IPS-15b (cell line): ENCODE data around the gene ATP9B.
A peak's percentile ranks its signal among the peaks of the same experiment; 100 is the strongest.

Experiments used
- H3K27me3 ChIP-seq: one replicate; pipeline ENCODE4 v1.6.1; 2013; ENCODE audit warnings: low read length; ENCODE audit not compliant: control insufficient read depth, insufficient read depth
- H3K36me3 ChIP-seq: one replicate; pipeline ENCODE4 v1.6.1; 2013; ENCODE audit warnings: low read length; ENCODE audit not compliant: control insufficient read depth, insufficient read depth
- H3K4me1 ChIP-seq: one replicate; pipeline ENCODE4 v1.6.1; 2013; ENCODE audit warnings: mild to moderate bottlenecking, low read length; ENCODE audit not compliant: control insufficient read depth, insufficient read depth
- H3K4me3 ChIP-seq: one replicate; pipeline ENCODE4 v1.5.1; 2013; ENCODE audit warnings: low read depth, low read length
- H3K9ac ChIP-seq: one replicate; pipeline ENCODE4 v1.6.1; 2013; ENCODE audit warnings: low read depth, mild to moderate bottlenecking, low read length
- H3K9me3 ChIP-seq: one replicate; pipeline ENCODE4 v1.6.1; 2013; ENCODE audit warnings: mild to moderate bottlenecking, low read length; ENCODE audit not compliant: control insufficient read depth, insufficient read depth

Gene ATP9B

DNA sequence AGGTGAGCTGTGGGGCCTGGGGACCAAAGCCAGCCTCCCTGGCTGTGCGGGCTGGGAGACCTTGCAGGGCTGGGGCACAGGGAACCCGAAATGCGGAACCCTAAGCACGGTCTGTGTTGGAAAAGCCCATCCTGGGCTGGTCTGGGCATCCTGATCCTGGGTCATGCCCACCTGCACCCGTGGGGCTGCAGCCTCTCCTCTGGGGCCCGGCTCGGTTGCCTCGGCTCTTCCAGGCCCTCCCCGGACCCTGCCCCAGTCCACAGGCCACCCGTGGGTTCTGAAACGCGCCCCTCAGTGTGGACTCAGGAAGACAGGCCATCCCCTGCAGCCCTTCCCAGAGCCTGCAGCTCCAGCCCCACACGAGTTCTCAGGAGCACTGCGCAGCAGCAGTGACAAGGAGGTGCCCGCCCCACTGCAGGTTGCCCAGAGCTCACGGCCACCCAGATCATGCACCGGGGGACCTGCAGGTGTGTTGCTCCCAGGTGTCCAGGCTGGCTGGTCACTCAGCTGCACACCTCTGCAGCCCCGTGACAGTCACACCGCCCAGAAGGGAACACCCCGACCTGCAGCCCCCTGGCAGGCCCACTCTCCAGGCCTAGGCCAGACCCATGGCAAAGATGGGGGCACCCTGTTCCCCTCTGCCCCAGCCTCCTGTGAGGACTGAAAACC, 314.3 kb downstream of the ATP9B start:
- Histone ChIP-seq H3K4me3 (no peak overlapping the region), H3K27me3 (no peaks in the 10 kb centered on the region), H3K36me3 (no peaks in the 10 kb centered on the region), H3K4me1 (no peaks in the 10 kb centered on the region), H3K9ac (no peak overlapping the region), H3K9me3 (no peaks in the 10 kb centered on the region)

DNA sequence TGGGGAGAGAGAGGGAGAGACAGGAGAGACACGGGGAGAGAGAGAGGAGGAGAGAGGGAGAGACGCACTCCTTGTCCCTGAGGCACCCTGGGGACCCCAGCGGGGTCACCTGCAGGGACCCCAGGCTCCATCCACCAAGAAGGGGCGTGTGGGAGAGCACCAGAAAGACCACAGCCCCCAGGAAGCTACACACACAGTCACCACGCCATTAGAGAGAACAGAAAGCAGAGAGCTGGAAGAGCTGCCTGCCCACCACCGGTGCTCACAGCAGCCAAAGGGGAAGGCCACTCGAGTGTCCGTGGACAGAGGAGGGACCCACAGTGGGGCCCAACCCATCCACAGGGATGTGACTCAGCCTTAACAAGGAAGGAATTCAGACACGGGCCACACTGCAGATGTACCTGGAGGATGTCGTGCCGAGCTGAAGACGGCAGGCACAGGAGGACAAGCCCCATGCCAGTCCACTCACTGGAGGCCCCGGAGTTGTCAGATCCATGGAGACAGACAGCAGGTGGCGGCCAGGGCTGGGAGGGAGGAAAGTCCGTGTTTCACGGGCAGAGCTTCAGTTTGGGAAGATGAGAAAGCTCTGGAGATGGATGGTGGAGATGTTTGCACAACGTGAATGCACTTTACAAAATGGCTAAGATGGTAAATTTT, 315.1 kb downstream of the ATP9B start:
- H3K27me3 ChIP-seq = peaks cover 2% of the 10 kb centered on the region
- H3K36me3 ChIP-seq = no peaks in the 10 kb centered on the region
- no peaks in the 10 kb centered on the region for H3K4me1 ChIP-seq
- no peak overlapping the region for H3K4me3 ChIP-seq
- no peaks in the 10 kb centered on the region for H3K9me3 ChIP-seq
- no peak overlapping the region for H3K9ac ChIP-seq

DNA sequence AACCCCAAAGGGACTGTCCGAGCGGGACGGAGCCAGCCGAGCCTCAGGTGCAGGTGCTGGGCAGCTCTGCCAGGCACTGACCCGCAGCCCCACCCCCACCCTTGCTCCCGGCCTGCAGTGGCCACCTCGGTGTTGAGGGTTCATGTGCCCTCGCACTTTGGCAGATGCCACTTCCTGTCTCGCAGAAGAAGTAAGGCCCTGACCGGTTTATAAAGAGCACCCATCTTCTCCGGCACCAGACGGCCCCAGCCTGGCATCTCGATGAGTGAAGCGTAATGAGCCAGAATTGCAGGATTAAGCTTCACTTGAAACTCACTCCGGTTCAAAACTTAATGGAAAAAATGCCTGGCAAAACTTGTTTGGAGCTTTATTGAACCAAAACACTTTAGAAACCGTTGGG, 315.6 kb downstream of the ATP9B start:
- no peaks in the 10 kb centered on the region for H3K9me3 ChIP-seq
- no peaks in the 10 kb centered on the region for H3K4me1 ChIP-seq
- peaks cover 2% of the 10 kb centered on the region for H3K27me3 ChIP-seq
- H3K36me3 ChIP-seq = no peaks in the 10 kb centered on the region
- H3K4me3 ChIP-seq = no peak overlapping the region
- H3K9ac ChIP-seq = no peak overlapping the region

DNA sequence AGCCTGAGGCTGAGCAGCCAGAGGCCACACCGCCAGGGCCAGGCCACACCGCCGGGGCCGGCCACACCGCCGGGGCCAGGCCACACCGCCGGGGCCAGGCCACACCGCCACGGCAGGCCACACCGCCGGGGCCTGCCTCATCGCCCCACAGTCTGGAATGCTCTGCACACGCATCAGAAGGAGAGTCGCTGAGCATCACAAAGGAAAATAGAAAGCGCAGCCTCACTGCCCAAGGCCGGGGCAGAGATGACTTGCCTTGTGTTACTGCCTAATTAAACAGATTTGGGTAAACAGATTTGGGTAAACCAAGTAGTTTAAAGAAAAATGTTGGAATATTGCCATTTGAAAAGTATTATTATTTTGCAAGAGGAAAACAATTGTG, 316.1 kb downstream of the ATP9B start:
- H3K36me3 ChIP-seq = no peaks in the 10 kb centered on the region
- H3K9me3 ChIP-seq = no peaks in the 10 kb centered on the region
- no peak overlapping the region for H3K4me3 ChIP-seq
- H3K4me1 ChIP-seq = no peaks in the 10 kb centered on the region
- no peak overlapping the region for H3K9ac ChIP-seq
- peaks cover 2% of the 10 kb centered on the region for H3K27me3 ChIP-seq

DNA sequence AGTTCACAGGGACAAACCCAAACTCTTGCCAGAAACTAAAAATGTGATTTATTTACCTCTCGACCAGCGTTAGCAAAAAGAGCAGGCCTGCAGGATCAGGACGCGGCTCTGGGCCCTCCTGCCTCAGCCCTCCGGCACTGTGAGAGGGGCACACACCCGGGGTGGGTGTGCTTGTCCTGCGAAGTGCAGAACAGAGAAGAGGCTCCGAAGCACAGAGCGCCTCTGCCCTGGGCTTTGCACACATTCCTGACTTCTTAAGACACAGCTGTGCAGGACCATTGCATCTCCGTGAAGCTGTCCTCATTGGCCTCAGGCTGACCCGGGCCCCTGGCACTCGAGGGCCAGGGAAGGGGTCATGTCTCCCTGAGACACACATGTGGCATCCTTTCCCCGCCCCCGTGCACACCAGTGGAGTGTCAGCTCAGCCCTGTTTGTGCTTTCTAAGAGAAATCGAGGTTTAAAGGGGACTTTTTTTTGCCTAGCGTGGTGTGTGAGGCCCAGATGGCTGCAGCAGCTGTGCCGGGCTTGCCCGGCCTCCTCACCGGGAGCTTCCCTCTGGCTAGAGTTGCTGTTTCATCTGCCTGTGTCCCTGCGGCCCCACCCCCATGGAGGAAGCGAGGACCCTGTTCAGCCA, 316.6 kb downstream of the ATP9B start:
- no peaks in the 10 kb centered on the region for H3K36me3 ChIP-seq
- H3K4me3 ChIP-seq = no peak overlapping the region

DNA sequence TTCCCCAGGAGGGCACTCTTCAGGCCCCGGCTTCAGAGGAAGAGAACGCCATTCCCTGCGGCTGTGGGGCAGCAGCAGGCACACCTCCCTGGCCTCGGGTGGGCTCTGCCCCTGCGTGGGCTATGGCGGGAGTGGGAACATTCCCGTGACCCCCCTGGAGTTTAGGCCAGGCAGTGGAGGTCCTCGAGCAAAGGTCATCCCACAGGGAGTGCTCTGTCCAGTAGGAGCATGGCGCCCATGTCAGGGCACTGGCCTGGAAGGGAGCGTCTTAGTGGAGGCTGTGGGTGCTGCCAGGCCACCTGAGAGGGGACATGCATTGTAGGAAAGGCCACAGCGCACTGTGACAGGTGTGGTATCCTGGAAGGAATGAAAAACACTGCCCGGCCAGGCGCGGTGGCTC, 317.4 kb downstream of the ATP9B start:
- Histone ChIP-seq H3K9ac (no peak overlapping the region), H3K9me3 (no peaks in the 10 kb centered on the region), H3K4me1 (no peaks in the 10 kb centered on the region), H3K36me3 (no peaks in the 10 kb centered on the region), H3K27me3 (peaks cover 10% of the 10 kb centered on the region), H3K4me3 (no peak overlapping the region)

More for the DNA sequence above, 316.6 kb downstream of the ATP9B start:
- Histone ChIP-seq H3K4me1 (no peaks in the 10 kb centered on the region), H3K9ac (no peak overlapping the region), H3K9me3 (no peaks in the 10 kb centered on the region), H3K27me3 (peaks cover 6% of the 10 kb centered on the region)

DNA sequence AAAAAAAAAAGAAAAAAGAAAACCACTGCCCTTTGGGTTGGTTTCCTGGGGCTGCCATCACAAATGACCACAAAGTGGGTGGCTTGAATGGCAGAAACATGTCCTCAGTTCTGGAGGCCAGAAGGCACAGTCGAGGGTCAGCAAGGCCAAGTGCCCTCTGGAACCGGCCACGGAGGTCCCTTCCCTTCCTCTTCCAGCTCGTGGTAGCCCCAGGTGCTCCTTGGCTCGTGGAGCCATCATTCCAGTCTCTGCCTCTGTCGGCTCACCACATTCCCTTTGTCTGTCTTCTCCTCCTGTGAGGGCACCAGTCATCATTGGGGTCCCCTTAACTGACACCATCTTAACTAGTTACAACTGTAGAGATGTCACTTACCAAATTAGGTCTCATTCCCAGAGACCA, 318.0 kb downstream of the ATP9B start:
- Histone ChIP-seq H3K9ac (no peak overlapping the region), H3K4me1 (no peaks in the 10 kb centered on the region), H3K4me3 (no peak overlapping the region), H3K9me3 (no peaks in the 10 kb centered on the region), H3K36me3 (no peaks in the 10 kb centered on the region), H3K27me3 (peaks cover 16% of the 10 kb centered on the region)

DNA sequence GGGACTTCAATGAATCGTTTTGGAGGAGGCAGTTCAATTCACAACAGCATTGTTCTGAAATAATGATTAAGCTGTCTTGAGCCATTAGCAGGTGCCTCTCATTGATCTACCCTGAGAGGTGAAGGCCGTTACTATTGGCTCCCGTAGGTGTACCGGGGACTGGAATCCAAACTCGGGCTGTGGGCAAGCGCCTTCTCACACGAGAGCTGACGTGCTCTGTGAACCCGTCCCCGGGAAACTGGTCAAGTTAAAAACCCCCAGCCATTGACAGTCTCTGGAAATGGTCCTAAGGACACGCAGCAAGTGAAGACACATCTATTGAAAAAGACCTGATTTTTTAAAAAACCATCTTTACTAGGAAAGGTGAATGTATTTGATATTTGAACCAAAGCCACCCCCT, 318.4 kb downstream of the ATP9B start:
- no peak overlapping the region for H3K9ac ChIP-seq
- H3K4me1 ChIP-seq = no peaks in the 10 kb centered on the region
- no peaks in the 10 kb centered on the region for H3K9me3 ChIP-seq
- no peaks in the 10 kb centered on the region for H3K36me3 ChIP-seq
- H3K4me3 ChIP-seq = no peak overlapping the region
- peaks cover 20% of the 10 kb centered on the region for H3K27me3 ChIP-seq

DNA sequence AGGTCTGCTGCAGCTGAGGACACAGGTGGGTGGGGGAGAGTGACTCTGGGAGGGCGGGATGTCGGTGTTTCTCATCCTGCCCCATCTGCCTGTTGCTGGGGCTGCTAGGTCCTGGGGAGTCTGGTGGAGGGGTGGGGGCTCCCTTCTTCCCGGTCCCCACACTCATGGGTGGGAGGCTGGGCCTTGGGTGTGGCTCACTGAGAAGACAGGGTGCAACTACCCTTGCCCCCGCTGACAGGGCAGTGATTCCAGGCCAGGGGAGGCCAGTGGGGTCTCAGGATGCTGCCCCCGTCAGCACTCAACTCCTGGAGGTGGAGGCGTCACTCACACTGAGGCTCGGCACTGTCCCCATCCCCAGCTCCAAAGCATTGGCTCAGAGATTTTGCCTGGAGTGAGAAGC, 318.8 kb downstream of the ATP9B start:
- Histone ChIP-seq H3K9ac (no peak overlapping the region), H3K4me3 (no peak overlapping the region), H3K9me3 (no peaks in the 10 kb centered on the region), H3K36me3 (no peaks in the 10 kb centered on the region), H3K27me3 (peaks cover 24% of the 10 kb centered on the region), H3K4me1 (no peaks in the 10 kb centered on the region)

DNA sequence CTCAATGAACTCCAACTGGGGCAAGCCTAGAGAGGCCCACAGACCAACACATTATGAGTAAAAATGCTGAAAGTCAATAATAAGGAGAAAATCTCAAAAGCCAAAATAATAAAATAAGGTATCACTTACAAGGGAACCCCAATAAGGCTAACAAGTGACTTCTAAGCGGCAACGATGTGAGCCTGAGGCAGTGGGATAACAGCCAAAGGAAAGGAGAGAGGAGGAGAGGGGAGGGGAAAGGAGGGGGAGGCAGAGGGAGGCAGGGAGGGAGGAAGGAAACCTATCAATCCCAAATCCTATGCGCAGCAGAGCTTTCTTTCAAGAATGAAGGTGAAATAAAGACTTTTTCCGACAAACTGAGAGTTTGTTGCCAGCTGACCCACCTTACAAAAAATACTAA, 320.5 kb downstream of the ATP9B start:
- H3K27me3 ChIP-seq = peaks cover 33% of the 10 kb centered on the region
- H3K4me1 ChIP-seq = no peaks in the 10 kb centered on the region
- H3K9me3 ChIP-seq = no peaks in the 10 kb centered on the region
- no peak overlapping the region for H3K9ac ChIP-seq
- H3K4me3 ChIP-seq = no peak overlapping the region
- no peaks in the 10 kb centered on the region for H3K36me3 ChIP-seq

DNA sequence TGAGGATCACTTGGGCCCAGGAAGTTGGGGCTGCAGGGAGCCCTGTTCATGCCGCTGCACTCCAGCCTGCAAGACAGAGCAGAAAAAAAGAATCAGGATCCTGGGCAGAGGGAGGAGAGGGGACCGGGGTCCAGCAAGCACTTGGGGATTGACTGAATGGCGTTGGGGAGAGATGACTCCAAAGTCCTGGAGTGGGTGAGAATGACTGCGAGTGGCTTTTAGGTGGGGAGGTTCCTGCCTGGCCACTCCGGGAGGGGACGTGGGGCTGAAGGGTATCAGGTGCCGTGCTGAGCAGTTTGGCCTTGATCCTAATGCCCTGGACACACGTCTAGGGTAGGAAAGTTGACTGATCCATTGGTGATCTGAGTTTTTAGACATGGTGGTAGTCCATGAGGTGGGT, 323.0 kb downstream of the ATP9B start:
- Histone ChIP-seq H3K9me3 (no peaks in the 10 kb centered on the region), H3K4me3 (no peak overlapping the region), H3K9ac (no peak overlapping the region), H3K36me3 (no peaks in the 10 kb centered on the region), H3K4me1 (no peaks in the 10 kb centered on the region), H3K27me3 (peaks cover 46% of the 10 kb centered on the region)

DNA sequence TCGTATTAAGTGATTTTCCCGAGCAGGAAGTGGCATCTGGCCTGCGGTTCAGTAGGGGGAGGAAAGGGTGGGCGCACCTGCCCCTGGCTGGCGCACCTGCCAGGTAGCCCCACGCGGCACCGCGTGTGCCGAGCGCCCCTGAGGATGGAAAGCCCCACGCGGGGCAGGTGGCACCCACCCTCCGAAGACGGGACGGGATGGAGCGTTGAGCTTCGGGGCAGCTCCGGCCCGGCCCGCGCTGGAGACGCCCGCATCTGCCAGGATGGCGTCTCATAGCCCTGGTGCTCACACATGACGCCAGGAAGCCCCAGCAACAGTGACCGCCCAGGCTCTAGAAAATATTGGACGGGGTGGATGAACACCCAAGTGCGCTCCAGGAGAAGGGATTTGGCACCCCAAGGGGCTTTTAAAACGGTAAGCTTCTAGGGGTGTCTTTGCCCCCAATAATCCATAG, 324.0 kb downstream of the ATP9B start:
- H3K4me3 ChIP-seq = peak overlapping the region; percentile 41
- H3K9ac ChIP-seq = no peak overlapping the region
- H3K36me3 ChIP-seq = no peaks in the 10 kb centered on the region
- H3K9me3 ChIP-seq = no peaks in the 10 kb centered on the region
- H3K27me3 ChIP-seq = peaks cover 55% of the 10 kb centered on the region
- H3K4me1 ChIP-seq = no peaks in the 10 kb centered on the region
